K562 (cell line): ENCODE results near the gene PPP1R9A. TPM values are rescaled to one million over a fixed set of nuclear protein-coding genes. Genes with fewer than 3 reads are reported as not detected.

Experiments
- ATAC-seq: fragments of 200-7000 bp; cut with Tn5 transposase; 3 replicates; pipeline ENCODE4 v1.9.1; 2020; ENCODE audit warnings: moderate library complexity
- BruUV-seq: library from RNA; stranded (reverse); fragments of 400-500 nt; replicated peaks from 2 replicates; lab custom pipeline; 2021; lab: Mats Ljungman, UMichigan
- CTCF ChIA-PET: fragments of 300-600 bp; formaldehyde crosslinking; extraction: SDS; loops from one replicate; lab custom pipeline; 2021; ENCODE audit warnings: low intra/inter-chr PET ratio; lab: Yijun Ruan, JAX
- POLR2A ChIA-PET: fragments of 300-600, 350-650 bp; sonication (Branson Sonifier 250); formaldehyde crosslinking; extraction: SDS; loops from one replicate; lab custom pipeline; 2021; ENCODE audit warnings: antibody characterized with exemption, inconsistent platforms; lab: Yijun Ruan, JAX
- DNase-seq, 4 experiments: peaks; one replicate each; pipeline versions ENCODE4 v3.0.0 to v3.0.0-alpha.2; 2011 to 2018; ENCODE audit warnings: low spot score in 3 of 4, mixed read lengths in 3 of 4; ENCODE audit errors: extremely low read depth in 1 of 4
- FAIRE-seq: peaks from 2 replicates; lab custom pipeline; 2011; peaks lifted over from hg19 to GRCh38; lab: Jason Lieb, UNC
- H2AFZ ChIP-seq: 2 replicates; pipeline ENCODE4 v1.6.0; 2011; ENCODE audit warnings: low read depth, low read length, control low read depth, inconsistent platforms
- H3K27ac ChIP-seq: fragments of 200-600 bp; 3 replicates; pipeline ENCODE4 v1.8.0; 2011; ENCODE audit warnings: low read depth, mild to moderate bottlenecking, control low read depth, inconsistent platforms, low read length, moderate library complexity, mixed read lengths; ENCODE audit errors: extremely low read depth
- H3K27me3 ChIP-seq, 2 experiments: fragments of 300-600 bp in 1 of 2; 2 replicates in 1 of 2; 3 replicates in 1 of 2; pipeline versions ENCODE4 v1.6.0 to v1.8.0; 2011; ENCODE audit warnings: inconsistent platforms in 2 of 2, low read length in 2 of 2, mild to moderate bottlenecking in 1 of 2, mixed read lengths in 1 of 2, moderate library complexity in 1 of 2; ENCODE audit not compliant: control insufficient read depth in 2 of 2, insufficient read depth in 2 of 2
- H3K36me3 ChIP-seq: fragments of 300-600 bp; 3 replicates; pipeline ENCODE4 v1.8.0; 2011; ENCODE audit warnings: mild to moderate bottlenecking, low read length, inconsistent platforms; ENCODE audit not compliant: control insufficient read depth, insufficient read depth
- H3K4me1 ChIP-seq, 2 experiments: fragments of 200-600 bp in 1 of 2; replicated peaks in 1 of 2; 2 replicates in 1 of 2; 3 replicates in 1 of 2; pipeline versions ENCODE4 v1.5.1 to v1.8.0; 2011; ENCODE audit warnings: inconsistent platforms in 2 of 2, low read length in 2 of 2, mild to moderate bottlenecking in 1 of 2, mixed read lengths in 1 of 2, moderate library complexity in 1 of 2; ENCODE audit not compliant: control insufficient read depth in 2 of 2, insufficient read depth in 2 of 2
- H3K4me2 ChIP-seq: 2 replicates; pipeline ENCODE4 v1.6.1; 2011; ENCODE audit warnings: low read length, control low read depth, inconsistent platforms, mixed read lengths; ENCODE audit not compliant: insufficient read depth
- H3K4me3 ChIP-seq: fragments of 200-600 bp; sonication (generic), shearing (Covaris generic); 2 replicates; pipeline ENCODE4 v1.5.1; 2016; ENCODE audit warnings: control low read depth, inconsistent platforms
- H3K79me2 ChIP-seq: fragments of 200-600 bp; 3 replicates; pipeline ENCODE4 v1.8.0; 2011; ENCODE audit warnings: low read length, inconsistent platforms; ENCODE audit not compliant: control insufficient read depth, insufficient read depth
- H3K9ac ChIP-seq, 2 experiments: 2 replicates each; pipeline versions ENCODE4 v1.6.0 to v1.6.1; 2011; ENCODE audit warnings: low read depth in 2 of 2, low read length in 2 of 2, control low read depth in 1 of 2, inconsistent platforms in 1 of 2, mild to moderate bottlenecking in 1 of 2, mixed read lengths in 1 of 2; ENCODE audit not compliant: insufficient read depth in 1 of 2
- H3K9me1 ChIP-seq: one replicate; pipeline ENCODE4 v1.6.0; 2011; ENCODE audit warnings: inconsistent platforms, mild to moderate bottlenecking, low read length, moderate library complexity; ENCODE audit not compliant: control insufficient read depth, insufficient read depth
- H3K9me3 ChIP-seq: replicated peaks from 2 replicates; pipeline ENCODE4 v1.5.1; 2011; ENCODE audit warnings: low read depth, low read length, inconsistent platforms; ENCODE audit not compliant: control insufficient read depth, insufficient read depth
- H4K20me1 ChIP-seq: replicated peaks from 2 replicates; pipeline ENCODE4 v1.6.1; 2011; ENCODE audit warnings: low read length, inconsistent platforms, mixed read lengths; ENCODE audit not compliant: control insufficient read depth, insufficient read depth
- BRD9 ChIP-seq: fragments of 450-650 bp; IDR thresholded peaks from 2 replicates; pipeline ENCODE4 v1.6.1; 2018; ENCODE audit warnings: low read depth; ENCODE audit not compliant: partially characterized antibody
- FOXK1 ChIP-seq: sonication (generic); formaldehyde crosslinking; IDR thresholded peaks from 2 replicates; pipeline ENCODE4 v1.8.0; 2022; ENCODE audit warnings: missing genetic modification reagents, mild to moderate bottlenecking, borderline replicate concordance
- HMGXB4 ChIP-seq: sonication (generic); formaldehyde crosslinking; IDR thresholded peaks from 2 replicates; pipeline ENCODE4 v1.8.1; 2023; ENCODE audit warnings: mild to moderate bottlenecking, missing genetic modification reagents
- KAT2B ChIP-seq: IDR thresholded peaks from one replicate; pipeline ENCODE4 v1.6.1; 2012; ENCODE audit warnings: low read depth, mild to moderate bottlenecking, control low read depth, inconsistent platforms, low read length, moderate library complexity
- NELFE ChIP-seq: IDR thresholded peaks from 2 replicates; pipeline ENCODE4 v1.6.1; 2011; ENCODE audit warnings: mild to moderate bottlenecking; ENCODE audit not compliant: insufficient read depth, insufficient read length
- PATZ1 ChIP-seq: fragments of 250-450 bp; sonication (Bioruptor Pico); IDR thresholded peaks from 2 replicates; pipeline ENCODE4 v1.5.0; 2020; ENCODE audit warnings: mild to moderate bottlenecking, borderline replicate concordance
- PKNOX1 ChIP-seq: fragments of 450-650 bp; IDR thresholded peaks from 2 replicates; pipeline ENCODE4 v1.6.1; 2016
- PTTG1 ChIP-seq: fragments of 450-650 bp; IDR thresholded peaks from 2 replicates; pipeline ENCODE4 v1.6.1; 2016; ENCODE audit warnings: low read depth, mild to moderate bottlenecking, missing genetic modification characterization, missing compliant biosample characterization
- RUNX1 ChIP-seq: sonication (generic); IDR thresholded peaks from 2 replicates; pipeline ENCODE4 v1.6.1; 2016; ENCODE audit warnings: antibody characterized with exemption, low read depth
- TCF15 ChIP-seq: fragments of 250-450 bp; sonication (Bioruptor Pico); IDR thresholded peaks from 2 replicates; pipeline ENCODE4 v1.8.0; 2022; ENCODE audit warnings: moderate library complexity, mild to moderate bottlenecking, inconsistent platforms
- ZC3H4 ChIP-seq: sonication (generic); formaldehyde crosslinking; IDR thresholded peaks from 2 replicates; pipeline ENCODE4 v1.9.0; 2021; ENCODE audit warnings: missing genetic modification reagents, borderline replicate concordance
- ZKSCAN3 ChIP-seq: fragments of 250-450 bp; sonication (Bioruptor Pico); IDR thresholded peaks from 2 replicates; pipeline ENCODE4 v1.4.0; 2020
- ZNF239 ChIP-seq: fragments of 250-450 bp; sonication (Bioruptor Pico); IDR thresholded peaks from 2 replicates; pipeline ENCODE4 v1.4.0; 2020; ENCODE audit warnings: mild to moderate bottlenecking
- ZNF76 ChIP-seq: fragments of 250-450 bp; sonication (Bioruptor Pico); IDR thresholded peaks from 2 replicates; pipeline ENCODE4 v1.4.0; 2020; ENCODE audit warnings: mild to moderate bottlenecking, moderate library complexity, borderline replicate concordance
- ZSCAN29 ChIP-seq: fragments of 450-650 bp; IDR thresholded peaks from 2 replicates; pipeline ENCODE4 v1.6.1; 2017
- WGBS: fragments of 100-300 bp; shearing (Covaris generic); methylation state at CpG from one replicate; pipeline ENCODE4 v1.1.6; 2016; ENCODE audit warnings: low coverage, mixed read lengths; ENCODE audit not compliant: insufficient coverage; ENCODE audit errors: missing lambda C conversion rate; 5-methylcytosine and 5-hydroxymethylcytosine counted together
- in situ Hi-C: fragments of 300-500 bp; cut with MboI; formaldehyde crosslinking; loops from 4 replicates; pipeline ENCODE4 v1.15.0; 2018; ENCODE audit warnings: inconsistent platforms, mixed read lengths
- intact Hi-C: fragments of 100-400 bp; cut with micrococcal nuclease; formaldehyde crosslinking; loops from 2 replicates; pipeline ENCODE4 v1.14.2; 2022
- polyA plus RNA-seq, 8 experiments: library from polyadenylated mRNA; depleted of rRNA in 4 of 8; stranded (reverse) in 5 of 8; unstranded in 3 of 8; fragments of >200 nt; fragmentation: Nextera tagmentation in 2 of 8; fragmentation: Illumina TruSeq in 1 of 8; extraction: Ambion mirVana in 2 of 8; extraction: Trizol in 1 of 8; gene quantifications; 2 replicates each; pipeline versions ENCODE4 v1.2.1 to v1.2.3, GENCODE V29; 2011 to 2014; ENCODE audit warnings: inconsistent platforms in 1 of 8, missing spikeins in 1 of 8
- total RNA-seq, 7 experiments: library from RNA; depleted of rRNA in 6 of 7; stranded (reverse); fragments of >200 nt in 6 of 7; fragmentation: Illumina TruSeq in 2 of 7; extraction: Trizol in 2 of 7; gene quantifications; 2 replicates each; pipeline versions ENCODE4 v1.2.1 to v1.2.3, GENCODE V29; 2011 to 2021; ENCODE audit warnings: low replicate concordance in 1 of 7

Gene PPP1R9A
- total and polyA plus RNA-seq, 9 of the 15 experiments (the other 6 are each of a cell fraction or from before 2014, with no cell fraction given) = 0.24 TPM; not detected in 8

DNA sequence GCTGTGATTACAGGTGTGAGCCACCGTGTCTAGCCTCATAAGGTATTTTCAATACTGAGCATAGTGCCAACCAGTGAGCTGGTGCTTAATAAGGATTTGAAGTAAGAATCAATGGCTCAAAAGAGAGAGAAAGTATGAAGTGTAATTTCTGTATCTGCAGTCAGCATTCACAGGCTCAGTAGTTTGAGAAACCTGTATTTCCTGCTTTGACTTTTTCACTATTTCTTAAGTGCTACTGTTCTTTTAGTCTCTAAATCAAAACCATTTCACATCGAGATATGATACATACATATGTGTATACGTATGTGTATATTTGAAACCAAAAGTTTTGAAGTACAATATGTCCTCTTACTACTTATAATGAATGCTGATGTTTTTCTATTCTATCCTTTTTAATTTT, 189.9 kb downstream of the PPP1R9A start:
- no peak overlapping the region for H3K4me3 ChIP-seq
- no peaks in the 10 kb centered on the region for H3K36me3 ChIP-seq
- no TSS peak for BruUV-seq
- H3K4me1 ChIP-seq = no peaks in the 10 kb centered on the region
- ChIA-PET CTCF (no interaction called here), POLR2A (no interaction called here)
- H3K9ac ChIP-seq = no peak overlapping the region
- no peak overlapping the region for H2AFZ ChIP-seq
- no peak for TF ChIP-seq HMGXB4 (CRISPR knock-in tag)
- no peak for TF ChIP-seq FOXK1 (CRISPR knock-in tag)
- no peak for TF ChIP-seq TCF15 (CRISPR knock-in tag)
- TF ChIP-seq PKNOX1 = no peak
- no peak for TF ChIP-seq ZSCAN29
- no peak for TF ChIP-seq PATZ1 (CRISPR knock-in tag)
- no peak for TF ChIP-seq BRD9
- TF ChIP-seq ZKSCAN3 (CRISPR knock-in tag) = no peak
- no peak for TF ChIP-seq KAT2B
- TF ChIP-seq PTTG1 (tag) = no peak
- TF ChIP-seq ZC3H4 (CRISPR knock-in tag) = no peak
- no peak for TF ChIP-seq NELFE
- no peak for TF ChIP-seq ZNF76 (CRISPR knock-in tag)
- TF ChIP-seq RUNX1 = no peak
- no peak for TF ChIP-seq ZNF239
- no peaks in the 10 kb centered on the region for H3K79me2 ChIP-seq
- in situ Hi-C loops (no loop called here), intact Hi-C loops (no loop called here)
- H3K9me1 ChIP-seq = no peaks in the 10 kb centered on the region
- FAIRE-seq (no peak), DNase-seq (no peak), ATAC-seq (no peak)
- no peaks in the 10 kb centered on the region for H3K9me3 ChIP-seq
- H3K27me3 ChIP-seq = no peaks in the 10 kb centered on the region
- H4K20me1 ChIP-seq = no peaks in the 10 kb centered on the region
- 0% methylated on average over 3 of the region's 3 CpGs for whole genome bisulfite sequencing
- H3K4me2 ChIP-seq = no peak overlapping the region
- H3K27ac ChIP-seq = no peak overlapping the region
